AG20443 (cell line): ENCODE measurements around the gene ISL2.
A peak's percentile ranks its signal among the peaks of the same experiment; 100 is the strongest.

Experiments used
- DNase-seq: peaks from one replicate; pipeline ENCODE4 v3.0.0; 2012; ENCODE audit warnings: low spot score, mixed read lengths

The ISL2 gene

DNA sequence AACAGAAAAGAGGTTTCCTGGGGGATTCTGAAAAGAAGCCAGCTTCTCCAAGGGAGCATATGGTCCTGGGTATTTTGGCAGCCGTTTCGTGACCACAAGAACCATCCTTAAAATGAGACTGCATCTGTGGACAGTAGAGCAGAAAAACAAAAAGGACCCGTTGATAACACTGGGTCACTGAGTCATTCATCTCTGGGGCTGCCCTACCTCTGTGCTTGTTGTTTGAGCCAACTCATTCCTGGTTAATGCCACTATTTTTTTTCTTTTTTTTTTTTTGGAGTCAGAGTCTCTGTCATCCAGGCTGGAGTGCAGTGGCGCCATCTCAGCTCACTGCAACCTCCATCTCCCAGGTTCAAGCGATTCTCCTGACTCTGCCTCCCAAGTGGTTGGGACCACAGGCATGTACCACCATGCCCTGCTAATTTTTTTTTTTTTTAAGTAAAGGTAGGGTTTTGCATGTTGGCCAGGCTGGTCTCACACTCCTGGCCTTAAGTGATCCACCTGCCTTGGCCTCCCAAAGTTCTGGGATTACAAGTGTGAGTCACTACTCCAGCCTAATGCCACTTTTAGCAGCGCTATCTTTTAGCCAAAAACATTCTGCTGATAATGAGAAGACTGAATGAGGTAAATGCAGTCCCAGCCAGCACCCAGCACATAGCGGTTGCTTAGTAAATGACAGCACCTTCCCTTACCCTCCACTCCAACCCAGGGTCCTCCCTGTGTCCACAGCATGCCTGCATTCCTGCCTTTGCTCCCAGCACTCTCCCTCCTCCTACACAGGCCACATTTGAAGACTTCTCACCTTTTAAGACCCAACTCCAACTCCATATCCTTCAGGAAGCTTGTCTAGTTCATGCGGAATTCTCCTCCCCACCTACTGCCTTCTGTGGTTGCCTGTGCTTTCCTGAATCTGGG lies 9.1 kb upstream of the ISL2 start:
- DNase-seq, result peak; percentile 21

DNA sequence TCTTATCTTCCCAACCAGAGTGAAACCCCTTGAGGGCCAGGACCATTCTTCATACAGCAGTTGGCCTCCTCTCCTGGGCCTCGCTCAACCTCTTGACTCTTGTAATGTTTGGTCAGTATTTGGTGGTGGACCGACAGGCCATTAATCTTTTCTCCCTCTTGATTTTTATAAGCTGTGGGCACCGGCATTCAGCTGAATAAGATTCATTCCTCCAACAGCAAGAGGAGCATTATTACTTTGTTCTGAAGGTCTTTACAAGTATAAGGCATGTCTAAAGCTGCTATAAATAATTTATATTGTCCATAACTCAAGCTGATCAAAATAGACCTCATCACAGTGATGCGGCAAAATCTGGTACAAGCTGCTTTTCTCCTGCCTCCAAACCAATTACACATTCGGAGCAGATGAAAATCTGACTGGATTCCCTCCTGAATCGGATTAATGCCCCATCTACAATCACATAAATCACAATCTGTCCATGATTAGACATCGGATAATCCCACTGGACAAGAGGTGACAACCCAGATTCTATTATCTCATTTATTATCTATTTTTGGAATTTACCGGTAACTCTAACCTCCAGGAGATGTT lies 8.4 kb upstream of the ISL2 start:
- DNase-seq, result no peak

DNA sequence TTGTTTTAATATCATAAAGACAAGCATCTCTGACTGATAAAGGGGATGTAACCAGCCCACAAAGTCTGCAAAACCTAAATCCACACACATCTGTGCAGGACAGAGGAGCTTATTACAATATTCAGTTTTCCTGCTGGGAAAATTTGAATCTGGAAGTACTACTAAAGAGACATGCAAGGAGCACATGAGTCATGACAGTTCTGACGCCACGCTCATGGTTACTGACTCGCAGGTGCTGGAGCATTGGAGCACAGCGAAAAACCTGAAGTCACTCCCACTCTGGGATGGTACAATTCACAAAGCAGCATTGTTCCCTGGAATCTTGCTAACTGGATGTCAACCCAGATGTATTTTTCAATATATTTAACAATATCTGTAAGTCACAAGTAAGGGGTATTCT lies 7.6 kb upstream of the ISL2 start:
- DNase-seq, result peak; percentile 20

DNA sequence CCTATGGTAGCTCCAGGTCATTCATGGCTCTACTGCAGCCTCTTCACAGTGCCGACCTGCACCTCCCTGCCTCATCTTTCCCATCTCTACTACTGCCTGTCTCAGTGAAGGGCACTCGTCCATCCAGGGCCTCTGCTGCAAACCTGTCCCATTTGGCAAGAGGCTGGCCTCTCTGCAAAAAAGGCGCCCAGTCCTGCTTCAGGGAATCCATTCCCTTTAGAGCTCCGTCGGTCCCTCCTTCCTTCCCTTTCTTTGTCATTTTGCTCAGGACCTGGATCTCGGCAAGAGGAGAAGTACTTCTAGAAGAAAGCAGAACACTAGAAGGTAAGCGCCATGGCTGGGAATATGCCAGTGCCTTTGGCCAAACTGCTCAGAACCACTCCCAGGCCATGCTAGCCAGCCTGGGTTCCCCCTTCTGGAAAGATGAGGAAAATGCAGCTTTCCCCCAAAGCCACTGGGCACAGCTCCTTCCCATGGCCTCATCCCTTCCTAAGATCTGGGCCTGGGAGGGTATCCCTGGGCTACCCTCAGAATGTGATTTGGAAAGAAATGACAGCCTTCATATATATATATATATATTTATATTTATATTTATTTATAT lies 6.4 kb upstream of the ISL2 start:
- DNase-seq, result peak; percentile 90

DNA sequence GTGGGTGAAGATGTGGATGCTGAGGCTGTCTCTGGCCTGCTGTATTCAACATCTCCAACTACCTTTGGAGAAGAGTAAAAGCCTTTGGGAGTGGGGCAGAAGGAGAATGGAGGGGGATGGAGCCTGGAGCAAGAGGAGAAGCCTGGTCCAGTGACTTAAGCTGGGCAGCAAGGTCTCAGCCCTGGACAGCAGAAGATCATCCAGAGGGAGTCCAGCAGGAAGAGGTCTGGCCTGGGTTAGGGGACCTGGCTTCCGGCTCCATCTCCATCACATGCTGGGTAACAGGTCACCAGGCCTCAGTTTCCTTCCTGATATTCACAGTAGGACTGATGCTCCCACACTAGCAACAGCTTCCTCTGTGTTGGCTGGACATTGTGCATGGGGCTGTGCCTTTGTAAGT lies 3.8 kb upstream of the ISL2 start:
- DNase-seq, result no peak

DNA sequence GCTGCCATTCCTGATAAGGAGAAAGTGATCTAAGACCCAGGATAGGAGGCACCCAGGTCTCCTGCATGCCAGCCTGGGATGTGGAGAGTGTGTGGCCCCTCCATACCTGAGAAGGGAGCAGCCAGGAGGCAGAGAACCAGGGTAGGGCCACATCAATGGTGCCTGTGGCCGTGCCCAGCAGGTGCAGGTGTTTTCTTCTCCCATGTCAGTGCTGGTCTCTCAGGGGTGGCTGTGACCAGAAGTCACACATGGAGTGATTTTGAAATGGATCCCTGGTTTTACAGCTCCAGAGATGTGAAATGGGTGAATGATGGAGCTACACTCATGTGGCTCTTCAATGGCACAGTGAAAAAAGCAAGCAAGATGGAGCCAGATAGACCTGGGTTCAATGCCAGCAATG lies 3.3 kb upstream of the ISL2 start:
- no peak for DNase-seq

DNA sequence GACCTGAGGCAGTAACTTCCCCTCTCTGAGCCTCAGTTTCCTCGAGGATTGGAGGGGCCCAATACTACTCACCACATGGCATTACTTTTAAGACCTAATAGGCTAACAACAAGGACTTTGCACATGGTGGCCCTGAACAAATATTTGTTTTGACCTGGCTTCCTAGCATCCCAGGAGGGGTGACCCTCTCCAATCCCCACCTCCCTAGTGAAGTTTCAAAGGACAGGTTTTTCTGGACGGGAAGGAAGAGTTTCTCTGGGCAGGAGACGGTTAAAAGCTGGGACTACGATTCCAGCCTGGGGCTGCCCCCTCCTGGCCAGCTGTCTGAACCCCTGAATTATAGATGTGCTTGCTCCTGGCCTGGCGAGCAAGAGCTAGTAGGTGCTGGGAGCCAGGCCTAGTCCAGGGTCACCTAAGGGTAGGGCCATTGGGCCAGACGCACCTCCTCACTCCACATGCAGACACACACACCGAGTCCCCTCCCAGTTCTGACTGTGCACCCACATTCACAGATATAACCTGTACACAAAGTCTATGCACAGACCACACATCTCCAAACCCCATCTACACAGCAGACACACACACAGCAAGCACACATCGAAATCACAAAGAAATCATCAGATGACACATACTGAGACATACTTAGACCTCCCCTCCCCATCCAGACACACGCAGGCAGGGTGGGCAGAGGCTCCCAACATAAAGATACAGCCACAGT lies 2.7 kb upstream of the ISL2 start:
- DNase-seq, result no peak

DNA sequence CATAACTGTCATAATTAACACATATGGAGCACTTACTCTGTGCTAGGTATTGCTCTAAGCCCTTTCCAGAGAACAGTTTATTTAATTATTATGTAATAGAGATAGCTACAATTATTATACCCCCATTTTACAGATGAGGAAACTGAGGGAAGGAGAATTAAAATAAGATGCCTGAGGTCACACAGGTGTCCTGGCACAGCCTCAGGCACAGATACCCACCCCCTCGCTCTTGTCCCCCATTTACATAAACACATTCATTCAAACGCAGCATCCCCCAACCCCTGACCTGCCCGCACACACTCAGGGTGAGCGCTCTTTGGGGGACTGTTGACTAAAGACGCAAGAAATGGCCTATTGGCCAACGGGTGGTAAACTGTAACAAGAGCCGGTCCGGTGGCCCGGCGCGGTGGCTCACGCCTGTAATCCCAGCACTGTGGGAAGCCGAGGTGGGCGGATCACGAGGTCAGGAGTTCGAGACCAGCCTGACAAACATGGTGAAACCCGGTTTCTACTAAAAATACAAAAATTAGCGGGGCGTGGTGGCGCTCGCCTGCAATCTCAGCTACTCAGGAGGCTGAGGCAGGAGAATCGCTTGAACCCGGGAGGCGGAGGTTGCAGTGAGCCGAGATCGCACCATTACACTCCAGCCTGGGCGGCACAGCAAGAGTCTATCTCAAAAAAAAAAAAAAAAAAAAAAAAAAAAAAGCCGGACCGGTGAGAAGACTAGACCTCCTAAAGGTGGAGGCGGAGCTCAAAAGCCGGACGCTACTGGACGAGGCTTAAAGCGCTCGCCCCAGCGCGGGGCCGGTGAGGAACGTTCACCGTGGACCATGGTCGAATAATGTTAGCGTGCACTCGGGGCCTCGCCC lies 1.9 kb upstream of the ISL2 start:
- no peak for DNase-seq

DNA sequence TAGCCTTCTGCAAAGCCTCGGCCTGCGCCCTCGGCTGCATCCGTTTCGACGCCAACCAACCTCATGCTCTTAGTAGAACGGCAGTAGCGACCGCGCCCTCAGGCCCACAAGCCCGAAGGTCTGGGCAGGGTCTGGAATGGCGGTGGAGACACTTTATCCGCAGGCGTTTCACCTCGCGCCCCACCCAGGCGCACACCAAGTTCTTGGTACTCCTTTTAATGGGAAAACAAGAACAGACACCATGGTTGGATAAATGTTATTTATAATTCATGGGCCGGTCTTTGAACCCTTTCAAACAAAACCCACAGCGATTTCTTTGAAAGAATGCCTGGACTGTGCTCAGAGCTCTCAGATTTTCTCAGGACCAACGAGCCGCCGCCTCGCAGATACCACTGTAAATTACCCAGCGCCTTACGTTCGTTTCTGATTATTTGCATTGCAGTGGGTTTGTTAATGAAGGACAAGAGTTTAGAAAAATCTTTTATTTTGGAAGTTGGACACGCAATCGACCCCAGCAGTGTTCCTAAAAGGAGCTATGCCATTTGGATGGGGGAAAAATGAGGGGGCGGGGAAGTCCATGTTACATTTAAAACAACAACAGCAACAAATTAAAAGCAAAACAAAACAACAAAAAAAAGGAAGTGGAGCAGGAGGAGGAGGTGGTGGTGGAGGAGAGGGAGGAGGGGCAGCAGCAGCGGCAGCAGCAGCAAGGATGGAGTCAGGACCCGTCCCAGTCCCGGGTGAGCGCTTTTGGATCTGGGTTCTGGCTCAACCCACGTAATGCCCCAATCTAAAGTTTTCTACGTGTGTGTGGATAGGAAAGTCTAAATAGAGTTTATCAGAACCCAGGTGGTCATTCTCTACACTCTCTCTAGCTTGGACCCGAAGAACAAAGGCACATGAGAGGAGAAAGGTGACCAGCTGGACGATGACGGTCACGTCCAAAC lies 993 bp upstream of the ISL2 start:
- DNase-seq, result no peak

DNA sequence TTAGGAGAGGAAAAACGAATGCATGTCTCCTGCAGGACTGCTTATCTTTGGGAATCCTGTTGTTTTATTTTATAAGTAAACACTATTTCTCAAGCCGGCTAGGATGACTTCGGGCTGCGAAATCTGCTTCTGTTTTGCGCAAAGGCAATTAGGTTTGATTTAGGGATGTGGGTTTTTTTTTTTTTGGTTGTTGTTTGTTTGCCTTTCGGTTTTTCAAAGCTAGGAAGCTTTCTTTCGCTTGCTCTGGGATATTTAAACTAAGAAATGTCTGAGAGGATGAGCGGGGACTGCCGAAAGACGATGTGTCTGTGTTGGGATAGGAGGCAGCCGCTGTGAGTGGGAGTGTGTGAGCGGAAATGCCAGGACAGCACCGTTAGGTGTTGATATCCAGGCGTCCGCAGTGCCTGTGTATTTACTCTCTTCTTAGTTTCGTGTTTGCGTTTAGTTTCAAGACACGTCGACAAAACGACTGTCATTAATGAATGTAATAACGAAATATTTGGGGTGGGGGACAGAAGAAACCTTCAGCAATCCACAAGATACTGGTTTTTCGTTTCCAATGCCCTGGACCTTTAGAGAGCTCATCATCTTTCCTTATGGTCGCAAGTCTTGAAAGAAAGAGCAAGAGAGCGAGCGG lies 604 bp downstream of the ISL2 start:
- no peak for DNase-seq

DNA sequence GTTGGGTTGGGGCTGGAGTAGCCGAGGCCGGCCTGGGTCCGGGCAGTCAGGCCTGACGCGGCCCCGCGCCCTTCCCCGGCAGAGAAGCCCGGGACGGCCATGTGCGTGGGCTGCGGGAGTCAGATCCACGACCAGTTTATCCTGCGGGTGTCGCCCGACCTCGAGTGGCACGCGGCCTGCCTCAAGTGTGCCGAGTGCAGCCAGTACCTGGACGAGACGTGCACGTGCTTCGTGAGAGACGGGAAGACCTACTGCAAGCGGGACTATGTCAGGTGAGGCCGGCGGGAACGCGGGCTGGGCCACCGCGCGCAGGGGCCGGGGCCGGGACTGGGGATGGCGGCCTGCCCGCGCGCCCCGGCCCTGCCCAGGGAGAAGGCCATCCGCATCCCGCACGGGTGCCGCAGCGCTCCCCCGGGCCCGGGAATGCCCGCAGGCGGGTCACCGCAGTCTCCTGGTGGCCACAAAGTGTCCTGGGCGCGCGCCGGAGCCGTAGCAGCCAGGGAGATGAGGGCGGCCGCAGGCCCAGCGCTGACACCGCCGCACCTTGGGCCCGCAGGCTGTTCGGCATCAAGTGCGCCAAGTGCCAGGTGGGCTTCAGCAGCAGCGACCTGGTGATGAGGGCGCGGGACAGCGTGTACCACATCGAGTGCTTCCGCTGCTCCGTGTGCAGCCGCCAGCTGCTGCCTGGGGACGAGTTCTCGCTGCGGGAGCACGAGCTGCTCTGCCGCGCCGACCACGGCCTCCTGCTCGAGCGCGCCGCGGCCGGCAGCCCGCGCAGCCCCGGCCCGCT lies 1.3 kb downstream of the ISL2 start:
- no peak for DNase-seq

DNA sequence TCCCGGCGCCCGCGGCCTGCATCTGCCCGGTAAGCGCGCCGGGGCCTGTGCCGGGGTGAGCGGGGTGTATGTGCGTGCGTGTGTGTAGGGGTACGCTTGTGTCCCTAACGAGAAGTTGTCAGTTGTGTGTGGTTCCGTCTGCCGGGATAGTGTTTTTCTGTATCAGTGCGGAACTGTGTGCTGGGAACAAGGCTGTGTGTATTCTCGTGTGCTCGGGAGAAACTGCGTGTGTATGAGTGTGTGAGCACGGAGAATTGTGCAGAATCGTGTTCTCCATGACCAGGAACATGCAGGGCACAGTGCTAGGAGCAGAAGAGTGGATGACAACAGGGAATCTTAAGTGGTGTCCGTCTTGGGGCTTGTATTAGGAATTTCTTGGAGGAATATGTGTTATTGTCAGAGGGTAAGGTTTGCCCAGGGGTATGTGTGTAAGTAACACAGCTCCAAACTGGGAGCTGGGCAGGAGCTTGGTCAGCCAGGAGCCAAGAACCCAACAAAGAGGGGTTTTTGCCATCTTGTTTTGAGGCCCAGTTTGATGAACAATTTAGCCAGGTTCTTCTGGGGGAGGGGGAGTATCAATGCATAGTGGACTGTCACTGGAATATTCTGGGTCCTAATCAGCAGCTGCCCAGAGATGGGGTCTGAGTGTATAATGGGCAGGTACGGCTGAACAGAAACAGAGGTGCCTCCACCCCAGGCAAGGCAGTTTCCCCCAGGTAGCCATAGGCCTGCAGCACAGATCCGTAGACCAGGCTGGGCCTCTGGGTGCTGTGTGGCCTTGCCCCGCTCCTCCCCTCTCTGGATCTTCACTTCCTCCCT lies 2.1 kb downstream of the ISL2 start:
- no peak for DNase-seq

DNA sequence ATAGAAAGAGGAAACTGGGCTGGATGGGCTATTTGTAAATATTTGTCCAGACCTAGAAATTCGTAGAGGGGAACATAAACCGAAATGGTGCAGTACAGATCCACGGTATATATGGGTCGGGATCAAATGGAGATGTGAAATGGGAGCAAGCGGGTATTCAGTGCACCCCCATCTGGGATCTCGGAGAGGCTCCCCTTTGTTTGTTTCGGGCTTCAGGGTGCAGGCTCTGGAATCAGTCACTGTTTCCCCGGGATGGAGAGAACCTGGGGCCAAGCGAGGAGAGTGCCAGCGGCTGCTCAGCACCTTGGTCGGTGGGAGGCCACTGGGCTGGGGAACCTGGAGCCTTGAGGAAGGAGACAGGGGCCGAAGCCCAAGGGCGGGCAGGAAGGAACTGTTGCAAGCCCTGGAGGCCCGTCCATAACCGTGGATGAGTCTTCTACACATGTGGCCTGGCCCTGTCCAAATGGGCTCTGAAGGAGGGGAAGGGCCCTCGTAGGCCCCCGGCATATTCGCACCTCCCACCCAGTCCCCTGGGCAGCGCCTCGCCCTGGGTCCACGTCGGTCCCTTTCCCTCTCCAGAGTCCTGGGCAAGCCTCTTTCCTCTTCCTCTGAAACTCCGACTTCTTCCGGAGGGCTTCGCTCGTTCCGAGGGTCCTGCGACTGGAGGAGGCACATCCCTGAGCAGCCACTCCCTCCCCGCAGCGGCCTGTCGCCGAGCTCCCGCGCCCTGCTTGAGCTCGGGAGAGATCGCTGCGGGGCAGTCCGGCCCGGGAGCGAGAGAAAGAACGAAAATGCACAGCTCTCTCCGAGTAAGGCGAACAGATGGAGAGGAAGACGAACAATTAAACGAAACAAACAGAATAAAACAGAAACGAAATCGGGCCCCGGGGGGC lies 3.0 kb downstream of the ISL2 start:
- peak; percentile 51 for DNase-seq

DNA sequence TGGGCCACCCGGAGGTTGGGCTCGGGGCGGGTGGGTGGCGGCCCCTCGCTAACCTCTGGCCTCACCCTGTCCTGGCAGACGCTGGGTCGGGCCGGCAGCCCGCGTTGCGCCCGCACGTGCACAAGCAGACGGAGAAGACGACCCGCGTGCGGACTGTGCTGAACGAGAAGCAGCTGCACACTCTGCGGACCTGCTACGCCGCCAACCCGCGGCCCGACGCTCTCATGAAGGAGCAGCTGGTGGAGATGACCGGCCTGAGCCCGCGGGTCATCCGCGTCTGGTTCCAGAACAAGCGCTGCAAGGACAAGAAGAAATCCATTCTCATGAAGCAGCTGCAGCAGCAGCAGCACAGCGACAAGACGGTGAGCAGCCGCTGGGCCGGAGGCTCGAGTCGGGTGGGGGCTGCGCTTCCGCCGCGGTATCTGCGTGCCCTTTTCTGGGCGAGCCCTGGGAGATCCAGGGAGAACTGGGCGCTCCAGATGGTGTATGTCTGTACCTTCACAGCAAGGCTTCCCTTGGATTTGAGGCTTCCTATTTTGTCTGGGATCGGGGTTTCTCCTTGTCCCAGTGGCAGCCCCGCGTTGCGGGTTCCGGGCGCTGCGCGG lies 3.7 kb downstream of the ISL2 start:
- peak; percentile 49 for DNase-seq

DNA sequence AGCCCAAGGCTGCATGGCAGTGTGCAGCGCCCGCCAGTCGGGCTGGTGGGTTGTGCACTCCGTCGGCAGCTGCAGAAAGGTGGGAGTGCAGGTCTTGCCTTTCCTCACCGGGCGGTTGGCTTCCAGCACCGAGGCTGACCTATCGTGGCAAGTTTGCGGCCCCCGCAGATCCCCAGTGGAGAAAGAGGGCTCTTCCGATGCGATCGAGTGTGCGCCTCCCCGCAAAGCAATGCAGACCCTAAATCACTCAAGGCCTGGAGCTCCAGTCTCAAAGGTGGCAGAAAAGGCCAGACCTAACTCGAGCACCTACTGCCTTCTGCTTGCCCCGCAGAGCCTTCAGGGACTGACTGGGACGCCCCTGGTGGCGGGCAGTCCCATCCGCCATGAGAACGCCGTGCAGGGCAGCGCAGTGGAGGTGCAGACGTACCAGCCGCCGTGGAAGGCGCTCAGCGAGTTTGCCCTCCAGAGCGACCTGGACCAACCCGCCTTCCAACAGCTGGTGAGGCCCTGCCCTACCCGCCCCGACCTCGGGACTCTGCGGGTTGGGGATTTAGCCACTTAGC lies 4.3 kb downstream of the ISL2 start:
- DNase-seq, result peak; percentile 46

DNA sequence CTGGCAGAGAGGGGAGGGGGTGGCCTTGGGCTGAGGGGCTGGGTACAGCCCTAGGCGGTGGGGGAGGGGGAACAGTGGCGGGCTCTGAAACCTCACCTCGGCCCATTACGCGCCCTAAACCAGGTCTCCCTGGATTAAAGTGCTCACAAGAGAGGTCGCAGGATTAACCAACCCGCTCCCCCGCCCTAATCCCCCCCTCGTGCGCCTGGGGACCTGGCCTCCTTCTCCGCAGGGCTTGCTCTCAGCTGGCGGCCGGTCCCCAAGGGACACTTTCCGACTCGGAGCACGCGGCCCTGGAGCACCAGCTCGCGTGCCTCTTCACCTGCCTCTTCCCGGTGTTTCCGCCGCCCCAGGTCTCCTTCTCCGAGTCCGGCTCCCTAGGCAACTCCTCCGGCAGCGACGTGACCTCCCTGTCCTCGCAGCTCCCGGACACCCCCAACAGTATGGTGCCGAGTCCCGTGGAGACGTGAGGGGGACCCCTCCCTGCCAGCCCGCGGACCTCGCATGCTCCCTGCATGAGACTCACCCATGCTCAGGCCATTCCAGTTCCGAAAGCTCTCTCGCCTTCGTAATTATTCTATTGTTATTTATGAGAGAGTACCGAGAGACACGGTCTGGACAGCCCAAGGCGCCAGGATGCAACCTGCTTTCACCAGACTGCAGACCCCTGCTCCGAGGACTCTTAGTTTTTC lies 4.9 kb downstream of the ISL2 start:
- no peak for DNase-seq
